ENCODE results near the gene ACIN1. TPM values are rescaled to one million over a fixed set of nuclear protein-coding genes. Genes with fewer than 3 reads are reported as not detected.
A peak's percentile ranks its signal among the peaks of the same experiment; 100 is the strongest.

Gene ACIN1
- total RNA-seq, 1 experiment from 2014 or later, result 333 TPM

GRCh38 chr14:23126548-23127278 is 31.8 kb upstream of the ACIN1 start:
- Histone ChIP-seq H2BK20ac (ENCODE audit: low read depth, low read length, poor library complexity, severe bottlenecking) (no peak overlapping the region), H3K4ac (ENCODE audit: low read depth, low read length) (no peak overlapping the region), H3K14ac (ENCODE audit: insufficient read depth, low read length) (no peak overlapping the region), H3T11ph (ENCODE audit: low read length) (no peak overlapping the region), H3K9ac (ENCODE audit: extremely low read depth, insufficient read length, low read length) (no peak overlapping the region), H3K79me2 (ENCODE audit: insufficient read depth, low read length) (no peaks in the 10 kb centered on the region), H3K56ac (ENCODE audit: insufficient read length, low read depth, low read length) (no peak overlapping the region), H3K27me3 (ENCODE audit: insufficient read depth, low read length) (peaks cover 1% of the 10 kb centered on the region; the same call in 1 of the 2 replicates), H2BK15ac (ENCODE audit: low read depth, low read length) (no peak overlapping the region), H2BK12ac (ENCODE audit: insufficient read length, low read depth, low read length) (no peak overlapping the region), H2BK120ac (ENCODE audit: low read depth, low read length, poor library complexity, severe bottlenecking) (no peak overlapping the region), H3K18ac (ENCODE audit: insufficient read length, low read depth, low read length) (no peak overlapping the region), H3K4me1 (ENCODE audit: insufficient read depth, low read length) (peaks cover 2% of the 10 kb centered on the region; the same call in 1 of the 2 replicates), H3K4me2 (ENCODE audit: insufficient read depth, insufficient read length, low read length) (no peak overlapping the region), H2AK5ac (ENCODE audit: insufficient read length, low read length) (no peak overlapping the region), H3K23ac (ENCODE audit: insufficient read length, low read depth, low read length) (no peak overlapping the region), H3K27ac (ENCODE audit: insufficient read length, low read depth, low read length) (no peak overlapping the region), H2BK5ac (ENCODE audit: insufficient read length, low read length) (no peak overlapping the region), H4K8ac (replicated peaks; ENCODE audit: insufficient read length, low read depth, low read length) (no peak overlapping the region), H3K9me3 (ENCODE audit: control insufficient read depth, low read depth, low read length) (no peaks in the 10 kb centered on the region), H3K79me1 (ENCODE audit: insufficient read depth, low read depth, low read length, poor library complexity, severe bottlenecking) (no peaks in the 10 kb centered on the region), H2AFZ (ENCODE audit: low read length) (no peak overlapping the region), H4K91ac (ENCODE audit: insufficient read length, low read depth, low read length) (no peak overlapping the region), H4K5ac (ENCODE audit: insufficient read length, low read depth, low read length) (no peak overlapping the region), H4K20me1 (ENCODE audit: control insufficient read depth, insufficient read depth, insufficient read length) (no peaks in the 10 kb centered on the region), H3K23me2 (ENCODE audit: insufficient read length, low read depth, low read length, poor library complexity, severe bottlenecking) (no peaks in the 10 kb centered on the region)
- Mint-ChIP-seq H3K4me1 (peaks cover 29 to 31% of the 10 kb centered on the region in 2 experiments), H3K4me3 (no peak overlapping the region; a peak in 1 of 5 replicates), H3K27me3 (ENCODE audit: low read depth) (0 out of 2 replicates have a peak, but pooled peaks cover 2% of the 10 kb centered on the region), H3K36me3 (ENCODE audit: insufficient read depth in 1 of 3, low read depth in 3 of 3) (peaks cover 31 to 48% (median 46%) of the 10 kb centered on the region in 3 experiments; a peak in 6 of 7 replicates), H3K9me3 (no peaks in the 10 kb centered on the region), H3K27ac (peak overlapping the region in 1 of 3 experiments; percentile 38; a peak in 1 of 7 replicates)
- DNase-seq, result no peak
- no peak for TF ChIP-seq CTCF (conservative IDR thresholded peaks at IDR 0.05)
- WGBS (ENCODE audit: extremely low coverage, insufficient read length, low lambda C conversion rate), result no CpG with 5 or more reads among the region's 8 CpGs
